ENCODE data around the gene FHIP1B. TPM values are rescaled to one million over a fixed set of nuclear protein-coding genes. Genes with fewer than 3 reads are reported as not detected.

FHIP1B gene
- polyA plus RNA-seq, 1 donor (not counting 4 experiments of a cell fraction or from before 2014, with no cell fraction given) = 18.7 TPM

- H3K4me2 ChIP-seq (ENCODE audit: control insufficient read depth, extremely low read depth, insufficient read depth, low read depth, low read length) = no peak overlapping the region
- FAIRE-seq (no peak), DNase-seq (ENCODE audit: low read depth, low spot score) (no peak)
- H4K20me1 ChIP-seq (ENCODE audit: control insufficient read depth, extremely low read depth, insufficient read depth, low read length) = no peaks in the 10 kb centered on the region
- peaks cover 14% of the 10 kb centered on the region for H3K4me1 ChIP-seq (ENCODE audit: control insufficient read depth, extremely low read depth, insufficient read depth, low read length)
- H3K27ac ChIP-seq (ENCODE audit: control insufficient read depth, insufficient read depth, low read length) = no peak overlapping the region
- H3K79me2 ChIP-seq (ENCODE audit: control insufficient read depth, insufficient read depth, low read length) = peaks cover 27% of the 10 kb centered on the region
- H3K36me3 ChIP-seq (ENCODE audit: control insufficient read depth in 2 of 2, extremely low read depth in 1 of 2, insufficient read depth in 2 of 2, low read length in 2 of 2) = peaks cover 4 to 22% of the 10 kb centered on the region in 2 experiments
- H3K9me1 ChIP-seq (ENCODE audit: control insufficient read depth, extremely low read depth, insufficient read depth, low read length) = no peaks in the 10 kb centered on the region
- H3K9ac ChIP-seq (ENCODE audit: control insufficient read depth, extremely low read depth, insufficient read depth, low read length) = no peak overlapping the region
- no peak overlapping the region for H2AFZ ChIP-seq (ENCODE audit: control insufficient read depth, low read length)
- dilution Hi-C loops (cut with MboI; ENCODE audit: extremely low pct_ligation_motif_present, low sequenced_read_pairs) = no loop called here
- H3K4me3 ChIP-seq (ENCODE audit: control insufficient read depth in 2 of 3, extremely low read depth in 1 of 3, insufficient read depth in 2 of 3, low read depth in 1 of 3, low read length in 3 of 3) = no peak overlapping the region
- H3K27me3 ChIP-seq (ENCODE audit: control insufficient read depth, extremely low read depth, insufficient read depth, low read length) = no peaks in the 10 kb centered on the region
- no peaks in the 10 kb centered on the region for H3K9me3 ChIP-seq (ENCODE audit: control insufficient read depth, low read depth, low read length)
- TF ChIP-seq EZH2 (IDR thresholded peaks at IDR 0.05; ENCODE audit: low read length) (no peak), CTCF (optimal IDR thresholded peaks at IDR 0.05 in 1 of 3, IDR thresholded peaks at IDR 0.05 in 1 of 3, conservative IDR thresholded peaks at IDR 0.05 in 1 of 3; ENCODE audit: extremely low read depth in 1 of 3, insufficient read depth in 2 of 3, low read length in 3 of 3) (no peak)
Measured at GRCh38 chr11:6224421-6224820, 10.0 kb downstream of the FHIP1B start.

GRCh38 chr11:6223854-6224253 lies 10.6 kb downstream of the FHIP1B start:
- H4K20me1 ChIP-seq (ENCODE audit: control insufficient read depth, extremely low read depth, insufficient read depth, low read length) = no peaks in the 10 kb centered on the region
- TF ChIP-seq EZH2 (IDR thresholded peaks at IDR 0.05; ENCODE audit: low read length) (no peak), CTCF (optimal IDR thresholded peaks at IDR 0.05 in 1 of 3, IDR thresholded peaks at IDR 0.05 in 1 of 3, conservative IDR thresholded peaks at IDR 0.05 in 1 of 3; ENCODE audit: extremely low read depth in 1 of 3, insufficient read depth in 2 of 3, low read length in 3 of 3) (no peak)

More at GRCh38 chr11:6223854-6224253, 10.6 kb downstream of the FHIP1B start:
- peaks cover 20% of the 10 kb centered on the region for H3K4me1 ChIP-seq (ENCODE audit: control insufficient read depth, extremely low read depth, insufficient read depth, low read length)
- no peaks in the 10 kb centered on the region for H3K9me1 ChIP-seq (ENCODE audit: control insufficient read depth, extremely low read depth, insufficient read depth, low read length)
- no peaks in the 10 kb centered on the region for H3K27me3 ChIP-seq (ENCODE audit: control insufficient read depth, extremely low read depth, insufficient read depth, low read length)
- H3K79me2 ChIP-seq (ENCODE audit: control insufficient read depth, insufficient read depth, low read length) = peaks cover 22% of the 10 kb centered on the region
- H3K4me3 ChIP-seq (ENCODE audit: control insufficient read depth in 2 of 3, extremely low read depth in 1 of 3, insufficient read depth in 2 of 3, low read depth in 1 of 3, low read length in 3 of 3) = no peak overlapping the region
- H3K27ac ChIP-seq (ENCODE audit: control insufficient read depth, insufficient read depth, low read length) = no peak overlapping the region
- H3K36me3 ChIP-seq (ENCODE audit: control insufficient read depth in 2 of 2, extremely low read depth in 1 of 2, insufficient read depth in 2 of 2, low read length in 2 of 2) = peaks cover 4 to 22% of the 10 kb centered on the region in 2 experiments
- no peak overlapping the region for H3K4me2 ChIP-seq (ENCODE audit: control insufficient read depth, extremely low read depth, insufficient read depth, low read depth, low read length)
- dilution Hi-C loops (cut with MboI; ENCODE audit: extremely low pct_ligation_motif_present, low sequenced_read_pairs) = no loop called here
- no peaks in the 10 kb centered on the region for H3K9me3 ChIP-seq (ENCODE audit: control insufficient read depth, low read depth, low read length)
- no peak for FAIRE-seq
- DNase-seq (ENCODE audit: low read depth, low spot score) = no peak
- H3K9ac ChIP-seq (ENCODE audit: control insufficient read depth, extremely low read depth, insufficient read depth, low read length) = no peak overlapping the region
- H2AFZ ChIP-seq (ENCODE audit: control insufficient read depth, low read length) = no peak overlapping the region

All from keratinocyte (primary cell).